Smooth muscle cell (in vitro differentiated cells): ENCODE measurements around the gene YPEL1. TPM values are rescaled to one million over a fixed set of nuclear protein-coding genes. Genes with fewer than 3 reads are reported as not detected.

Experiments
- DNase-seq: peaks from one replicate; lab custom pipeline; 2025; ENCODE audit not compliant: unreplicated experiment; lab: John Stamatoyannopoulos, UW
- H2AFZ ChIP-seq: fragments of 200-600 bp; sonication (generic); 2 replicates; pipeline ENCODE4 v1.6.0; 2016; ENCODE audit warnings: antibody characterized with exemption, low read depth, mild to moderate bottlenecking
- H3F3A ChIP-seq: fragments of 200-600 bp; sonication (generic); 2 replicates; pipeline ENCODE4 v1.6.0; 2017; ENCODE audit warnings: antibody characterized with exemption, low read depth
- H3K27ac ChIP-seq: fragments of 200-600 bp; sonication (generic); 2 replicates; pipeline ENCODE4 v1.5.1; 2016; ENCODE audit warnings: low read depth, mild to moderate bottlenecking
- H3K27me3 ChIP-seq: fragments of 200-600 bp; sonication (generic); 2 replicates; pipeline ENCODE4 v1.6.1; 2016; ENCODE audit warnings: low read depth, mild to moderate bottlenecking
- H3K36me3 ChIP-seq: fragments of 200-600 bp; sonication (generic); 2 replicates; pipeline ENCODE4 v1.5.1; 2016; ENCODE audit warnings: low read depth
- H3K4me1 ChIP-seq: fragments of 200-600 bp; sonication (generic); 2 replicates; pipeline ENCODE4 v1.5.1; 2016; ENCODE audit warnings: low read depth
- H3K4me2 ChIP-seq: fragments of 200-600 bp; sonication (generic); 2 replicates; pipeline ENCODE4 v1.6.0; 2016; ENCODE audit warnings: mild to moderate bottlenecking
- H3K4me3 ChIP-seq: fragments of 200-600 bp; sonication (generic); 2 replicates; pipeline ENCODE4 v1.5.1; 2016; ENCODE audit warnings: mild to moderate bottlenecking
- H3K79me2 ChIP-seq: fragments of 200-600 bp; sonication (generic); 2 replicates; pipeline ENCODE4 v1.6.0; 2016; ENCODE audit warnings: low read depth, mild to moderate bottlenecking
- H3K9ac ChIP-seq: fragments of 200-600 bp; sonication (generic); 2 replicates; pipeline ENCODE4 v1.6.0; 2016; ENCODE audit warnings: low read depth
- H3K9me3 ChIP-seq: fragments of 200-600 bp; sonication (generic); replicated peaks from 2 replicates; pipeline ENCODE4 v1.5.1; 2016; ENCODE audit warnings: low read depth
- H4K20me1 ChIP-seq: fragments of 200-600 bp; sonication (generic); 2 replicates; pipeline ENCODE4 v1.6.0; 2016; ENCODE audit warnings: low read depth
- CTCF ChIP-seq: fragments of 200-600 bp; sonication (generic); IDR thresholded peaks from 2 replicates; pipeline ENCODE4 v1.5.1; 2017; ENCODE audit warnings: borderline replicate concordance, mild to moderate bottlenecking, antibody characterized with exemption; ENCODE audit not compliant: insufficient read depth, poor library complexity, severe bottlenecking
- WGBS: methylation state at CpG from one replicate; pipeline ENCODE4 v1.1.7; 2016; ENCODE audit warnings: low lambda C conversion rate; 5-methylcytosine and 5-hydroxymethylcytosine counted together
- polyA plus RNA-seq: library from polyadenylated mRNA; unstranded; fragments of >200 nt; fragmentation: Nextera tagmentation; extraction: Ambion mirVana; gene quantifications from 2 replicates; pipeline ENCODE4 v1.2.1, GENCODE V29; 2016
- total RNA-seq: library from RNA; depleted of rRNA; stranded (reverse); fragments of >200 nt; gene quantifications from 2 replicates; pipeline ENCODE4 v1.2.3, GENCODE V29; 2014

The YPEL1 gene
- total and polyA plus RNA-seq, 2 experiments from 2014 or later = 1.8 to 4.1 TPM

GRCh38 chr22:21713428-21714058 is 22.1 kb downstream of the YPEL1 start:
- H4K20me1 ChIP-seq = no peaks in the 10 kb centered on the region
- no peaks in the 10 kb centered on the region for H3K9me3 ChIP-seq
- TF ChIP-seq CTCF = no peak
- H3K36me3 ChIP-seq = no peaks in the 10 kb centered on the region
- no peak overlapping the region for H3K9ac ChIP-seq
- no peak overlapping the region for H3K27ac ChIP-seq
- no peak overlapping the region for H2AFZ ChIP-seq
- H3K27me3 ChIP-seq = no peaks in the 10 kb centered on the region
- no peak overlapping the region for H3K4me2 ChIP-seq
- H3K79me2 ChIP-seq = no peaks in the 10 kb centered on the region
- no peak overlapping the region for H3K4me3 ChIP-seq
- WGBS = 87% methylated on average over 9 of the region's 9 CpGs
- no peaks in the 10 kb centered on the region for H3K4me1 ChIP-seq
- DNase-seq = no peak
- H3F3A ChIP-seq = no peaks in the 10 kb centered on the region

GRCh38 chr22:21712751-21713427 is 22.7 kb downstream of the YPEL1 start:
- Histone ChIP-seq H3K9me3 (no peaks in the 10 kb centered on the region), H2AFZ (no peak overlapping the region), H3K4me1 (no peaks in the 10 kb centered on the region), H3K79me2 (no peaks in the 10 kb centered on the region), H3K27me3 (no peaks in the 10 kb centered on the region), H3F3A (no peaks in the 10 kb centered on the region), H3K9ac (no peak overlapping the region), H3K36me3 (no peaks in the 10 kb centered on the region), H3K4me2 (no peak overlapping the region), H4K20me1 (no peaks in the 10 kb centered on the region), H3K27ac (no peak overlapping the region), H3K4me3 (no peak overlapping the region)
- DNase-seq = peak; percentile 6
- TF ChIP-seq CTCF = peak; percentile 56
- 40% methylated on average over 14 of the region's 14 CpGs for WGBS

- 89% methylated on average over 4 of the region's 4 CpGs for WGBS
- no peak overlapping the region for H3K4me2 ChIP-seq
- H3K9ac ChIP-seq = no peak overlapping the region
- TF ChIP-seq CTCF = no peak
- H3F3A ChIP-seq = no peaks in the 10 kb centered on the region
- H2AFZ ChIP-seq = no peak overlapping the region
- H3K27ac ChIP-seq = no peak overlapping the region
- H3K79me2 ChIP-seq = no peaks in the 10 kb centered on the region
- no peaks in the 10 kb centered on the region for H4K20me1 ChIP-seq
- H3K4me3 ChIP-seq = no peak overlapping the region
- H3K9me3 ChIP-seq = no peaks in the 10 kb centered on the region
- no peaks in the 10 kb centered on the region for H3K36me3 ChIP-seq
- DNase-seq = no peak
- H3K4me1 ChIP-seq = no peaks in the 10 kb centered on the region
- H3K27me3 ChIP-seq = no peaks in the 10 kb centered on the region
These were observed 23.7 kb downstream of the YPEL1 start for GRCh38 chr22:21711851-21712250.

GRCh38 chr22:21710156-21710555 is 25.4 kb downstream of the YPEL1 start:
- Histone ChIP-seq H3K27me3 (no peaks in the 10 kb centered on the region), H2AFZ (no peak overlapping the region), H3K4me1 (no peaks in the 10 kb centered on the region), H3K9me3 (no peaks in the 10 kb centered on the region), H3K79me2 (no peaks in the 10 kb centered on the region), H3K4me3 (no peak overlapping the region), H3K27ac (no peak overlapping the region), H3K4me2 (no peak overlapping the region), H3K36me3 (no peaks in the 10 kb centered on the region), H3F3A (no peaks in the 10 kb centered on the region), H4K20me1 (no peaks in the 10 kb centered on the region), H3K9ac (no peak overlapping the region)
- no peak for TF ChIP-seq CTCF
- 84% methylated on average over 7 of the region's 7 CpGs for WGBS
- DNase-seq = no peak
